HG03520 (cell line): ENCODE results near the gene DCLK2.
A peak's percentile ranks its signal among the peaks of the same experiment; 100 is the strongest.

ENCODE experiments used
- ATAC-seq: cut with Tn5 transposase; IDR thresholded peaks from one replicate; pipeline ENCODE4 v1.9.1; 2021; ENCODE audit warnings: mild to moderate bottlenecking, moderate library complexity; ENCODE audit not compliant: unreplicated experiment

The DCLK2 gene

DNA sequence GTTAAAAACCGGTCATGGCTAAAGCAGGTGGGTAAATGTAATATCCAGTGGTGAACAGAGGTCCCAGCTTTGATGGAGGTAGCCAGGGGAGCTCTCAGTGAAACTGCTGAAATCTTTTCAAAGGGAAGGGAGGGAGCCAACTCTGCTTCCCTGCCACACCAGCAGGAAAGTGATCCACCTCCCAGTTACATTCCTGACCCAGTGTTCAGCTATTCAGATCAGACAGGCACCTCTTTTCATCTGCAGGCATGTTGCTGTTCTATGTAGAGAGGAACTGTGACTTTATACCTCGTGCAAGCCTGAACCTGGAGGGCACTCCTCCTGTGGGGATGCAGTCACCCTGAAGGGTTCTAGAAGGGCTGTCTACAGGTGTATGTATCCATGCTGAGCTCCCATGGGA lies 37.6 kb downstream of the DCLK2 start:
- ATAC-seq: no peak

DNA sequence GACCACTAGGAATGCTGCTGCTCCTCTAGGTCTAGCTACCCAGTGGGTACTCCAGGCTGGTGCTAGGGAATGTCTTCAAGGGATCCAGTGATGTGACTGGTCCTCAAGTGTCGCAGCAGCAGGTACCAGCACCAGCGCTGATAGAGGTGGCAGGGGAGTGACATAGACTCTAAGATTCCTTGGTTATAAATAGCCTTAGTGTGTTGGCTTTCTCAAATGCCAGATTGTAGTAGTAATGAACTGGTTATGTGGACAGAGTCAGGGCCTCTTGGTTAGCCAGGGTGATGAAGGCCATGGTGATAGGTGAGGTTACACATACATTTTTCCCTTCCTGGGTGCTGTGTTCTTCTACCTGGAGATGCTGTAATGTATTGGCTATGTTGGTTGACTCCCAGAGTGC lies 38.3 kb downstream of the DCLK2 start:
- no peak for ATAC-seq

GRCh38 chr4:150117094-150117493 lies 38.8 kb downstream of the DCLK2 start:
- ATAC-seq: no peak

- ATAC-seq: no peak
These were observed 39.4 kb downstream of the DCLK2 start for GRCh38 chr4:150117629-150118028.

DNA sequence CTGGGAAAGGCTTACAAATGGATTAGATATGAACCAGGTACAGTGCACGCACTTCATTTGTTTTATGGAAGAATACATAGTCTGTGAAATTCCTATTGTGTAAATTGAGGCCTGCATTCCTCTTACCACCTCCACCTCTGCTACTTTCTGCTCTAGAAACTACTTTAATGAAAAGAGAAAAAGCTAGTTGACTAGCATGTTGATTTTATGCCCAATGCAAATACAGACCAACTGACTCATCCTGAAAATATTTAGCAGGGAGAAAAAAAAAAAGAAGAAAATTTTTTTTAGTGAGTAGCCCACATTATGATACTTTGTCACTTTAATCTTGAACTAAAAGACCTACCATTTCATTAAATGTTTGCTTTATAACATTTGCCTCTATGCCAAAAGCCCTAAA lies 41.2 kb downstream of the DCLK2 start:
- ATAC-seq: no peak

- ATAC-seq: no peak
These were observed 44.8 kb downstream of the DCLK2 start for GRCh38 chr4:150123087-150123486.

- ATAC-seq: no peak
These were observed 45.8 kb downstream of the DCLK2 start for GRCh38 chr4:150123796-150124677.

DNA sequence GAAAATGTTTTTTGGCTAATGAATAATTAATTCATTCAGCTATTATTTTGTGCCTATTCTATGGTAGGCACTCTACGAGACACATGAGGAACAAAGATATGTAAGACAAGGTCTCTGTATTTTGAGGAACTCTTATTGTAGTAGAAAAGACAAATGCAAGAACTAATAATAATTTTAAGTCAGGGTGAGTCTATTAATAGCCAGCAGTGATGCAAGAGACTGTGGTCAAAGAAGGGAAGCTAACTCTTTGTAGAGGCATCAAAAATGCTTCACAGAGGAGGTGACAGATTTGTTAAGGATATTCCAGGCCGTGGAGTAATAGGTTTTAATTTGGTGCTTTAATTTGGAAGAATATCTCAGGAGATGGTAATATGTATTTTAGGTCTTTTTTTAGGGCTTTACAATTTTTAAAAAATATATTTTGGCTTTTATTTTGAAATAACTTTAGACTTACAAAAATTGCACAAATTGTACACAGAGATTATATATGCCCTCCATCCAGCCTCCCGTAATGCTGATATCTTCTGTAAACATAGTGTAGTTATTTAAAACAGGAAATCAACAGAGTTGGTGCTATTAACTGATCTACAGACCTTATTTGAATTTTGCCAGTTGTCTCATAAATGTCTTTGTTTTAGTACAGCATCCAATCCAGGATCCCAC lies 48.1 kb downstream of the DCLK2 start:
- peak; percentile 44 for ATAC-seq

DNA sequence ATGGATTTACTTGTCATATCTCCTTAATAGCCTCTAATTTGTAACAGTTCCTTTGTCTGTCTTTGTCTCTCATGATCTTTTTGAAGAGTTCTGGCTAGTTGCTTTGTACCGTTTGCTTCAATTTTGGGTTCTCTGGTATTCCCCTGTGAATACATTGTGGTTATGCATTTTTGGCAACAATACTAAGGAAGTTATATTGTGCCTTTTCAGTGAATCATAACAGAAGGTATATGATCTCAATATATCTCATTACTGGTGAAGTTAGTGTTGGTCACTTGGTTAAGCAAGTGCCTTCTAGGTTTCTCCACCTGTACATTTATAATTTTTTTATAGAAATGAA lies 48.6 kb downstream of the DCLK2 start:
- ATAC-seq: no peak

DNA sequence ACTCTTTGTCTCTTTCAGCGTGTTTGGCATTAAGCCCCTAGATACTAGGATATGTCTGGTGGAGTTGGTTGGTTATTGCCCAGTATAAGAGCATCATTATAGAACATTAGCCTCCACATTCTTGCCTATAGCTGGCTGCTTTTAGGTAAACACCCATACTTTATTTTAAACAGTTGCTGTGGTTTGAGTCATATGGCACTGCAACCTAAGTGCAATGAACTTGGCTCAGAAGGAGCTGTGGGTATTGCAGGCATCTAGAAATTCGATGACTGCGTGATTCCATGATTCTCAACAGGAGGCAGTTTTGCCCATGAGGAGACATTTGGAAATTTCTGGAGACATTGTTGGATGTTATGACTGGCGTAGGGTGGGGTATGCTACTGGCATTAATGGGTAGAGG lies 49.5 kb downstream of the DCLK2 start:
- ATAC-seq: no peak

DNA sequence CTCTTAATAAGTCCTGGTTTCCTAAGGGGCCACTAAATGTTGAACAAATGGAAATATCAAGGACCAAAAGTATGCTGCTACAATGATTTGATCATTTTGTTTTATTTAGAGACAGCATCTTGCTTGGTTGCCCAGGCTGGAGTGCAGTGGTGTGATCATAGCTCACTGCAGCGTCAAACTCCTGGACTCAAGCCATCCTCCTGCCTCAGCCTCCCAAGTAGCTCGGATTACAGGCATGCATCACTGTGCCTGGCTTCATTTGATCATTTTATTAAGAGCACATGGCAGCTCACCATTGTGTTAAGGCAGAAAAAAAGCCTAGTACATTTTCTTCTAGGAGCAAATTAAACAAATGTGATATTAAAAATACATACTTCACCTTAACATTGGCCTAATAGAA lies 52.7 kb downstream of the DCLK2 start:
- no peak for ATAC-seq

GRCh38 chr4:150131581-150132228 lies 53.5 kb downstream of the DCLK2 start:
- no peak for ATAC-seq

DNA sequence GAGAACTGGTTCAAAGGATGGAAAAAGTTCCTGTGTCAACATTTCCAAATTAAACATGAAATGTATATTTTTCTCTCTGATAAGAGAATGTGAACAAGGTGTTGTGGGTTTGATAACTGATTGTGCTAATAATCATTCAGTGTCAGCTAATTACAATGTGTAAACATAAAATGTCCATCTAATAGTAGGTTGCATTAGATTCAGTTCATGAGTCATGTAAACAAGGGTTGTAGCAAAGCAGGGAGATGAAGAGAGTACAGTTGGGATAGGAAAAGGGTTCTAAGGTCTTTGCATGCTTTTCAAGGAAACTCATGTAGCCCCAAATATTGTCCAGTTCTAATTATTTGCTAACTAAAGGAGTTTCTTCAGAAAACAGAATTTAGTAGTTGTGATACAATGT lies 55.4 kb downstream of the DCLK2 start:
- no peak for ATAC-seq

DNA sequence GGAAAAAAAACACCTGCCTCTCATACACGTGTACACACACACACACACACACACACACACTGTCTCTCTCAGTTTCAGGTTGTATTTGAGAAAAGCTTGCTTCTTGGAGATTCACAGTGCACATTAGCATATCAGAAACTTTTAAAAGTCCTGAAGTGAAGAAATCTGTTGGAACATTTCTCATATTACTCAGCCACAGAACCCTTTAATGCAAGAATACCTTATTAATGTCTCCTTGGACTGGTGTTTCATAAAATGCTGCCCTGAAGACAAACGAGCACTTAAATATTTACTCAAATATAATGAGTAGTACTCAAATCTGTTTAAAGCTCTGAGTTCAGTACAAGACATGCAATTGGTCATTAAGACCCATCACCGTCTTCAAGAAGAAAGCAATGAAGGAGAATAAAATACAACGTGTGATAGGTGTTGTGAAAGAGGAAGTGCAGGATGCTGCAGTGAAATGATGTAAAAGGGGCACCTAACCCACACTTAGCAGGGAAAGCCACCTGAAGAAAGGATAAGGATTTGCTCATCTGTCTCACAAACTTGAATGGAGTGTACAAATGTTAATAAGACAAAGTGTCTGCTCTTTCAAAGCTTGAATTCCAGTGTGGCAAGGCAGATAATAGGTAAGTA lies 57.0 kb downstream of the DCLK2 start:
- no peak for ATAC-seq

GRCh38 chr4:150136036-150136435 lies 57.8 kb downstream of the DCLK2 start:
- no peak for ATAC-seq

DNA sequence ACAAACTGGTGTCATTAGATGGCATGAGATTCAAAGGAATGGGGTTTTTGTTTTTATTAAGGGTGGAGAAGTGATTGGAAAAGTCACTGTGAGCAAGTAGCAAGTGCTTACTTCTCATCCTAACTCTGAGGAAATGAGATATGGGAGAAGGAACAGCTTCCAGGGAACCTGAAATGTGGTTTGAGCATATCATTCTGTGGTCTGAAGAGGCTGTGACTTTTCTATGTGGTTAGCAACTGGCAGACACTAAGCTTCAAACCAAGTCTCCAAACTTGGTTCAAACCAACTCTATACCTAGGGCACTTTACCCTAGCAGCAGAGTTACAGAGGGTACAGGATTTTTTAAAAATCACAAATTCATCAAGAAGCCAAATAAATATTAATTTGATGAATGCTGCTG lies 58.2 kb downstream of the DCLK2 start:
- no peak for ATAC-seq

DNA sequence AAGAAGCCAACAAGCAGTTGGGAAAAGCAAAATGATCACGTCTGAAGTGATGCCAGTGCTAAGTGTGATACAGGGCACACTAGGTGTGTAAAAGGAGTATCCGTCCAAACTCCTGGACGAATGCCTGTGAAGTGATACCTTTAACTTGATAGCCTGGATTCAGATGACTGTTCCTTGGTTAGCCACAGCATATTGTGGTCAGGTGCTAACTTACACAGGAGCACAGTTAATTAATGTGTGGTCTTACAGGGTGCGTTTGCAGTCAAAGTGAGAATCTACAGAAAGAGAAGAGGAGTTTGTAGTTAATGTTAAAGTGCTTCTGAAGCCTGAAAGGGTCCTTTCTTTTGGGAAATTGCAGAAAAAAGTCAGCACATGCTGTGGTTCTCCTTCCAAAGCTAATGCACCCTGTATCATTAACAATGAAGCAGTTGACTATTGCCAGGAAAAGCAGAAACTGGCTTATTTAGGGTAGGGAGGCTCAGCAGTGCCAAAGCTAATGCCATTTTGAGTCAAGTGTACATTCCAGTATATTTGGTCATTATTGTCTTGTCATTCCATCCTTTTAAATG lies 61.1 kb downstream of the DCLK2 start:
- ATAC-seq: no peak

DNA sequence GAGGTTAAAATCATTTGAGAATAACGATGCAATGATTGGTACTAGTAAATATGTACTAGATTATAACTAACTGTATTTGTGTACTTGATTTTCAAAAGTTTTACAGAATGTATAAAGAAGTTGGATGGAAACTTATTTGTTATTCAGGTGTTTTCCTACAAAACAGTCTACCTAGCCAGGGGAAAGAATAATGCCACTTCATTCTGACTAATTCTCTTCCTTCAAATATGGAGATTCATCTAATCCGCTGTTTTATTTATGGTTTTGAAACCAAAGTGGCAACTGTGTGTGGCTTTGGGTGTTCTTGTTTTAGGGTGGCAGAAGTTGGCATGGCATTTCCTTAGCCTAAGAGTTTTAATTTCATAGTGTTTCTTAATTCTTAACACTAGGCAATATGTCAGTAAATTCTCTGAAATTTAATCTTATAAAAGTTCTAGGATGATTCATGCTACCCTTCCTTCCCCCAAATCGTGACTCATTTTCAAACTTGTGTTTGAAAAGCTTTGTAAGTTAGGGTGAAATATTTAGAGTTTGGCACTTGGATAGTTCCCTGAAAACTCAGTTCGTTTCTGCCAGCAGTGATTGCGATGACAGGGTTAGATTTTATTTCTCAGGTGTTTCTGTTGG lies 62.6 kb downstream of the DCLK2 start:
- no peak for ATAC-seq

DNA sequence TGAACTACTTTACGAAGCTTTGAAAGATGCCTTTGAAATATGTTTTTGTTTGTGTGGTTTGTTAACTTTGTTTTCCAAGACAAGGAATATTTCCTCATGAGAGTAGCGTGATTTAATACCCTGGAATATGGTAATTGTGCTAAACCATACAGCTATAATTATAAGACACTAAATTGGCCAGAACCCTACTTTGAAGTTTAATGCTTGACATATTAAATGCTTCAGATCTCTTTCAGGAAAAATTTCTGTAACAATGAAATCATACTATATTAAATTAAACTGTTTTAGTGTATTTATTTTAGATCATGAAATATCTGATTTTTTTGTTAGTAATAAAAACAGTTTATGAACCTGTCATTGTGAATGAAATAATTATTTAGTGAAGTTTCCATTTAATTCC lies 63.5 kb downstream of the DCLK2 start:
- no peak for ATAC-seq

DNA sequence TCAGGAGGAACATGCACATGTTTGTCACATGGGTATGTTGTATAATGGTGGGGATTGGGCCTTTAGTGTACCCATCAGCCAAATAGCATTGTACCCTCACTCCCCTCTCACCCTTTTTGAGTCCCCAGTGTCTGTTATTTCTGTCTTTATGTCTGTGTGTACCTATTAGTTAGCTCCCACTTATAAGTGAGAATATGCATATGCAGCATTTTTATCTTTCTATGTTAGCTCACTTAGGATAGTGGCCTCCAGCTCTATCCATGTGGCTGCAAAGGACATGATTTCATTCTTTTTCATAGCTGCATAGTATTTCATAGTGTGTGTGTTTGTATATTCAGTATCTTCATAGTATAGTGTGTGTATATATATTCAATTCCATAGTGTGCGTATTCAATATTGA lies 64.6 kb downstream of the DCLK2 start:
- no peak for ATAC-seq
